ENCODE measurements around the gene ZNF609.
"Not testable (repeated sequence)": the region's sequence is repeated elsewhere in the genome, so short reads cannot be mapped to it uniquely, and the experiment has no call there.

The ZNF609 gene

GRCh38 chr15:64597477-64597822, 137.1 kb downstream of the ZNF609 start:
- no peak for TF ChIP-seq ZNF274 (IDR thresholded peaks at IDR 0.05; ENCODE audit: low read depth, low read length)
- no peak for TF ChIP-seq YY1 (IDR thresholded peaks at IDR 0.05; ENCODE audit: insufficient read depth, insufficient read length)
- no peak for TF ChIP-seq SUZ12 (IDR thresholded peaks at IDR 0.05; ENCODE audit: extremely low read depth, insufficient read depth, insufficient read length)
- no peak for DNase-seq (ENCODE audit: low read depth, low spot score)

DNA sequence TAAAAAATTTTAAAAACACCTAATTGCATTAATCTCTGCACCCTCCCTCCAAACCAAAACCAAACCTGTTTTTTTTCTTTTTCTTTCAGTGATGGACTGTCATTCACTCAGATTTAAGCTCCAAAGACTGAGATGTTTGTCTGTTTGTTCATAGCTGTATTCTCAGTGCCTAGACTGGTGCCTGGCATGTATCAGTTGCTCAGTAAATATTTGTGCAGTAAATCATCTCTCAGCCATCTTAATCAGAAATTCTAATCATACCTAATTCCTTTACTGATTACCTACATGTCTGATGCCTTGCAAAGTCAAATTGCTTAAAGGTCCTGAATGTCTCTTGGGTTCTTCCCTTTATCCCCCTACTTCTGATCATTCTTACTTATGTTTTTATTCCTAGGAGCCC, 138.8 kb downstream of the ZNF609 start:
- no peak overlapping the region for H3K9ac ChIP-seq (ENCODE audit: insufficient read length, low read depth)
- peaks cover 5% of the 10 kb centered on the region for H3K4me1 ChIP-seq (ENCODE audit: insufficient read depth, insufficient read length)
- no peak overlapping the region for H3K4me3 ChIP-seq (ENCODE audit: insufficient read length, low read depth)
- TF ChIP-seq ZNF274 (IDR thresholded peaks at IDR 0.05; ENCODE audit: low read depth, low read length): no peak
- TF ChIP-seq SUZ12 (IDR thresholded peaks at IDR 0.05; ENCODE audit: extremely low read depth, insufficient read depth, insufficient read length): no peak
- TF ChIP-seq YY1 (IDR thresholded peaks at IDR 0.05; ENCODE audit: insufficient read depth, insufficient read length): no peak
- DNase-seq (ENCODE audit: low read depth, low spot score): no peak
- no peaks in the 10 kb centered on the region for H3K36me3 ChIP-seq (ENCODE audit: insufficient read depth, insufficient read length, low read length)
- H3K9me3 ChIP-seq (ENCODE audit: insufficient read depth, low read length): no peaks in the 10 kb centered on the region
- no peaks in the 10 kb centered on the region for H3K27me3 ChIP-seq (ENCODE audit: insufficient read depth, insufficient read length)

More at GRCh38 chr15:64597477-64597822, 137.1 kb downstream of the ZNF609 start:
- Histone ChIP-seq H3K9ac (ENCODE audit: insufficient read length, low read depth) (no peak overlapping the region), H3K36me3 (ENCODE audit: insufficient read depth, insufficient read length, low read length) (no peaks in the 10 kb centered on the region), H3K4me1 (ENCODE audit: insufficient read depth, insufficient read length) (peaks cover 5% of the 10 kb centered on the region), H3K4me3 (ENCODE audit: insufficient read length, low read depth) (no peak overlapping the region), H3K27me3 (ENCODE audit: insufficient read depth, insufficient read length) (no peaks in the 10 kb centered on the region), H3K9me3 (ENCODE audit: insufficient read depth, low read length) (no peaks in the 10 kb centered on the region)

DNA sequence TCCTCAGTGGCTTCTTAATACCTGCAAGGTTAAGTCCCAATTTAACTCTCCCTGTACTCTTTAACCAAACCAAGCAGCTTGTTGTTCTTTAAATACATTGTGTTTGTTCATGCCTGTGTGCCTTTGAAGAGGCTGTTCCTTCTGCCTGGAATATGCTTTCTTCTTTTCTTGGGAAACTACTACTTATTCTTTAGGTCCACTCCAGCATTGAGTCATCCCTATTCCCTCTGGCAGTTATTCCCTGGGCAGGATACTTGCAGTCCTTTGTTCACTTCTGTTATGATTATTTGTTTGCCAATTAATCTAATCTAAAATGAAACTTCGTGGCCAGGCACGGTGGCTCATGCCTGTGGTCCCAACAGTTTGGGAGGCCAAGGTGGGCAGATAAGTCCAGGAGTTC, 139.3 kb downstream of the ZNF609 start:
- peaks cover 5% of the 10 kb centered on the region for H3K4me1 ChIP-seq (ENCODE audit: insufficient read depth, insufficient read length)
- H3K4me3 ChIP-seq (ENCODE audit: insufficient read length, low read depth): no peak overlapping the region
- H3K36me3 ChIP-seq (ENCODE audit: insufficient read depth, insufficient read length, low read length): no peaks in the 10 kb centered on the region
- H3K9ac ChIP-seq (ENCODE audit: insufficient read length, low read depth): no peak overlapping the region
- no peaks in the 10 kb centered on the region for H3K27me3 ChIP-seq (ENCODE audit: insufficient read depth, insufficient read length)
- no peaks in the 10 kb centered on the region for H3K9me3 ChIP-seq (ENCODE audit: insufficient read depth, low read length)
- DNase-seq (ENCODE audit: low read depth, low spot score): no peak
- TF ChIP-seq ZNF274 (IDR thresholded peaks at IDR 0.05; ENCODE audit: low read depth, low read length) (no peak), YY1 (IDR thresholded peaks at IDR 0.05; ENCODE audit: insufficient read depth, insufficient read length) (no peak), SUZ12 (IDR thresholded peaks at IDR 0.05; ENCODE audit: extremely low read depth, insufficient read depth, insufficient read length) (no peak)

DNA sequence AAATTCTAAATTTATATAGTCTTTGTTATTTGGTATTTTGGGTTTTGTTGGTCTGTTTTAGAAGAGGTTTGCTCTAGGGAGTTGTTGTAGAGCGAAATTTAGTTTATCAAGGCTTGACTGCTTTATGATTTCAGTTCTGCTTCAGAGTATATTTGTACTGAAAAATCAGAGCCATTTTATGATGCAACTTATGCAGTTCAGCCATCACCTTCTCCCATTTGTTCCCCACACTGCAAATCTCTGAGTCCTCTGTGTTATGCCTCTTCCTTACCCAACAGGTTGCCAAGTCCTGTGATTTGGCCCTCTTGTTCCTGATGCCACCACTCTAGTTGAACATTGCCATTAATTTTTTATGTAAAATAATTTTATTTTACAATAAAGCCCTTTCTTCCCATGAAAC, 140.4 kb downstream of the ZNF609 start:
- Histone ChIP-seq H3K4me1 (ENCODE audit: insufficient read depth, insufficient read length) (peaks cover 5% of the 10 kb centered on the region), H3K4me3 (ENCODE audit: insufficient read length, low read depth) (no peak overlapping the region), H3K27me3 (ENCODE audit: insufficient read depth, insufficient read length) (no peaks in the 10 kb centered on the region), H3K9ac (ENCODE audit: insufficient read length, low read depth) (no peak overlapping the region), H3K36me3 (ENCODE audit: insufficient read depth, insufficient read length, low read length) (no peaks in the 10 kb centered on the region), H3K9me3 (ENCODE audit: insufficient read depth, low read length) (no peaks in the 10 kb centered on the region)
- TF ChIP-seq YY1 (IDR thresholded peaks at IDR 0.05; ENCODE audit: insufficient read depth, insufficient read length) (no peak), ZNF274 (IDR thresholded peaks at IDR 0.05; ENCODE audit: low read depth, low read length) (no peak), SUZ12 (IDR thresholded peaks at IDR 0.05; ENCODE audit: extremely low read depth, insufficient read depth, insufficient read length) (no peak)
- DNase-seq (ENCODE audit: low read depth, low spot score): no peak

GRCh38 chr15:64604319-64604718, 143.9 kb downstream of the ZNF609 start:
- Histone ChIP-seq H3K9ac (ENCODE audit: insufficient read length, low read depth) (no peak overlapping the region), H3K36me3 (ENCODE audit: insufficient read depth, insufficient read length, low read length) (no peaks in the 10 kb centered on the region), H3K9me3 (ENCODE audit: insufficient read depth, low read length) (no peaks in the 10 kb centered on the region), H3K4me1 (ENCODE audit: insufficient read depth, insufficient read length) (no peaks in the 10 kb centered on the region), H3K4me3 (ENCODE audit: insufficient read length, low read depth) (no peak overlapping the region), H3K27me3 (ENCODE audit: insufficient read depth, insufficient read length) (no peaks in the 10 kb centered on the region)
- DNase-seq (ENCODE audit: low read depth, low spot score): no peak
- TF ChIP-seq SUZ12 (IDR thresholded peaks at IDR 0.05; ENCODE audit: extremely low read depth, insufficient read depth, insufficient read length) (no peak), ZNF274 (IDR thresholded peaks at IDR 0.05; ENCODE audit: low read depth, low read length) (no peak), YY1 (IDR thresholded peaks at IDR 0.05; ENCODE audit: insufficient read depth, insufficient read length) (no peak)

DNA sequence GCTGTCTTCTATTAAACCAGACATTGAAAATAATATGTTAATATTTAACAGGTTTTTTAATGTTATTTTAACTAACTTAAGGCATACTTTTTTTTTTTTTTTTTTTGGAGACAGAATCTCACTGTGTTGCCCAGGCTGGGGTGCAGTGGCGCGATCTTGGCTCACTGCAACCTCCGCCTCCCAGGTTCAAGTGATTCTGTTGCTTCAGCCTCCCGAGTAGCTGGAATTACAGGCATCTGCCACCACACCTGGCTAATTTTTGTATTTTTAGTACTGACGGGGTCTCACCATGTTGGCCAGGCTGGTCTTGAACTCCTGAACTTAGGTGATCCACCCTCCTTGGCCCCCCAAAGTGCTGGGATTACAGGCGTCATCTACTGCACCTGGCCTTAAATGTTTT, 147.0 kb downstream of the ZNF609 start:
- not testable (repeated sequence) for H3K27me3 ChIP-seq (ENCODE audit: insufficient read depth, insufficient read length); H3K9me3 ChIP-seq (ENCODE audit: insufficient read depth, low read length); H3K9ac ChIP-seq (ENCODE audit: insufficient read length, low read depth); H3K4me1 ChIP-seq (ENCODE audit: insufficient read depth, insufficient read length); DNase-seq (ENCODE audit: low read depth, low spot score); H3K36me3 ChIP-seq (ENCODE audit: insufficient read depth, insufficient read length, low read length); H3K4me3 ChIP-seq (ENCODE audit: insufficient read length, low read depth)

- Histone ChIP-seq H3K9me3 (ENCODE audit: insufficient read depth, low read length) (no peaks in the 10 kb centered on the region), H3K4me1 (ENCODE audit: insufficient read depth, insufficient read length) (no peaks in the 10 kb centered on the region), H3K27me3 (ENCODE audit: insufficient read depth, insufficient read length) (no peaks in the 10 kb centered on the region), H3K9ac (ENCODE audit: insufficient read length, low read depth) (no peak overlapping the region), H3K4me3 (ENCODE audit: insufficient read length, low read depth) (no peak overlapping the region), H3K36me3 (ENCODE audit: insufficient read depth, insufficient read length, low read length) (no peaks in the 10 kb centered on the region)
- TF ChIP-seq ZNF274 (IDR thresholded peaks at IDR 0.05; ENCODE audit: low read depth, low read length): no peak
- no peak for TF ChIP-seq YY1 (IDR thresholded peaks at IDR 0.05; ENCODE audit: insufficient read depth, insufficient read length)
- no peak for TF ChIP-seq SUZ12 (IDR thresholded peaks at IDR 0.05; ENCODE audit: extremely low read depth, insufficient read depth, insufficient read length)
- DNase-seq (ENCODE audit: low read depth, low spot score): no peak
Measured at GRCh38 chr15:64610257-64610919, 150.0 kb downstream of the ZNF609 start.
